GM20000 (cell line): ENCODE results near the gene VWA2.

Experiments
- DNase-seq: peaks from one replicate; pipeline ENCODE4 v3.0.0; 2012; ENCODE audit warnings: low spot score
- TF ChIP-seq, protein P1 (sequence below): IDR thresholded peaks from 2 replicates; pipeline ENCODE4 v1.5.1; 2012; ENCODE audit warnings: mild to moderate bottlenecking, control low read depth; ENCODE audit errors: extremely low read depth, missing control alignments

Gene VWA2

DNA sequence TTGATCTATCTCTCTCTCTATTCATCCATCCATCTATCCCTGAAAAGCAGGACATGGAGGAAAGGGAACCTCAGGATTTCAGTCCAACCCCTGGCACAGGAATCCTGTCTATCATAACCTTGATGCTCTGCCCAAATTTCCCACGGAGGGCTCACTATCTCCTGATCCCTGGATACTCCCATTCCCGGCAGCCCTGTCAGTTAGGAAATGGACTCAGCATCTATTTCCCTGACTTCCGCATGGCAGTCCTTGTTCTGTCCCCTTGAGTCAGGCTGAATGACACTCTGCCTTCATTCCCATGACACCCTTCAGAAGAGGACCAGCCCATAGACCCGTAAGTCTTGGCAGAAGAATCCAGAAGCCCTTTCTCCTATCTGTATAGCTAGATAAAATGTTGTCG, 77.7 kb downstream of the VWA2 start:
- TF ChIP-seq, protein P1, sequence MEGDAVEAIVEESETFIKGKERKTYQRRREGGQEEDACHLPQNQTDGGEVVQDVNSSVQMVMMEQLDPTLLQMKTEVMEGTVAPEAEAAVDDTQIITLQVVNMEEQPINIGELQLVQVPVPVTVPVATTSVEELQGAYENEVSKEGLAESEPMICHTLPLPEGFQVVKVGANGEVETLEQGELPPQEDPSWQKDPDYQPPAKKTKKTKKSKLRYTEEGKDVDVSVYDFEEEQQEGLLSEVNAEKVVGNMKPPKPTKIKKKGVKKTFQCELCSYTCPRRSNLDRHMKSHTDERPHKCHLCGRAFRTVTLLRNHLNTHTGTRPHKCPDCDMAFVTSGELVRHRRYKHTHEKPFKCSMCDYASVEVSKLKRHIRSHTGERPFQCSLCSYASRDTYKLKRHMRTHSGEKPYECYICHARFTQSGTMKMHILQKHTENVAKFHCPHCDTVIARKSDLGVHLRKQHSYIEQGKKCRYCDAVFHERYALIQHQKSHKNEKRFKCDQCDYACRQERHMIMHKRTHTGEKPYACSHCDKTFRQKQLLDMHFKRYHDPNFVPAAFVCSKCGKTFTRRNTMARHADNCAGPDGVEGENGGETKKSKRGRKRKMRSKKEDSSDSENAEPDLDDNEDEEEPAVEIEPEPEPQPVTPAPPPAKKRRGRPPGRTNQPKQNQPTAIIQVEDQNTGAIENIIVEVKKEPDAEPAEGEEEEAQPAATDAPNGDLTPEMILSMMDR = no peak

DNA sequence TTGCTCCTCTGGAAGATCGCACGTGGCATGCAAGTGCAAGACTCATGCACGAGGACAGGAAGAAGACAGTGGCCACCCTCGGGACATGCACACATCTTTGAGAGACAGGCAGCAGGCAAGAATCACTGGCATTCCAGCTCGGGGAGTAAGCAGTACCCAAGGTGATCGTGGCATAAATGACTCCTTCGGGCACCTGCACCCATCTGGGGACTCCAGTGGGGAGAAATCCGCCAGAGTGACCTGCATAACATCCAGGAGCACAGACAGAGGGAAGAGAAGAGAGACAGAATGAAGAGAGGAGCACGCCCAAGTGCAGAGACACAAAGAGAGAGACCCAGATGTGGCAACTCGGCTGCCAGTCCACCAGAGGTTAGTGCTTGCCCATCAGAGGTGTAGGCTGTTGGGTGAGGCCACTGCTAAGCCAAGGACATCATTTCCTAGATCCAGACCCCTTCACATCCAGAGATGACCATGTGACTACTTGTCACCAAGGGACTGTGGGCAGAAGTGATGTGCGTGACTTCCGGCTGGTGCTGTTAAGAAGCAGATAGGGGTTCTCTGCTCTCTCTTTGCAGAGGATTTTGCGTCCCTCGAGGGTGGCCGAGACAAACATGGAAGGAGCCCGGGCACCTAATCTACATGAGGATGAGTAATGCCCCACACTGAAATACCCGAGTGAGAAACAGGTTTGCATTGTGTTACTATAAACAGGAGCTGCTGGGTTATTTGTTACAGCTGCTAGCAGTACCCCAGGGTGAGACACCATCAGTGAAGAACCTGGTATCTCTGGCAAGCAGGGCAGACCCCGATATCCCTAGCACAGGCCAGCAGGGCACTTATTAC, 80.6 kb downstream of the VWA2 start:
- TF ChIP-seq, protein P1 = no peak
- no peak for DNase-seq

More for the DNA sequence above, 77.7 kb downstream of the VWA2 start:
- no peak for DNase-seq

DNA sequence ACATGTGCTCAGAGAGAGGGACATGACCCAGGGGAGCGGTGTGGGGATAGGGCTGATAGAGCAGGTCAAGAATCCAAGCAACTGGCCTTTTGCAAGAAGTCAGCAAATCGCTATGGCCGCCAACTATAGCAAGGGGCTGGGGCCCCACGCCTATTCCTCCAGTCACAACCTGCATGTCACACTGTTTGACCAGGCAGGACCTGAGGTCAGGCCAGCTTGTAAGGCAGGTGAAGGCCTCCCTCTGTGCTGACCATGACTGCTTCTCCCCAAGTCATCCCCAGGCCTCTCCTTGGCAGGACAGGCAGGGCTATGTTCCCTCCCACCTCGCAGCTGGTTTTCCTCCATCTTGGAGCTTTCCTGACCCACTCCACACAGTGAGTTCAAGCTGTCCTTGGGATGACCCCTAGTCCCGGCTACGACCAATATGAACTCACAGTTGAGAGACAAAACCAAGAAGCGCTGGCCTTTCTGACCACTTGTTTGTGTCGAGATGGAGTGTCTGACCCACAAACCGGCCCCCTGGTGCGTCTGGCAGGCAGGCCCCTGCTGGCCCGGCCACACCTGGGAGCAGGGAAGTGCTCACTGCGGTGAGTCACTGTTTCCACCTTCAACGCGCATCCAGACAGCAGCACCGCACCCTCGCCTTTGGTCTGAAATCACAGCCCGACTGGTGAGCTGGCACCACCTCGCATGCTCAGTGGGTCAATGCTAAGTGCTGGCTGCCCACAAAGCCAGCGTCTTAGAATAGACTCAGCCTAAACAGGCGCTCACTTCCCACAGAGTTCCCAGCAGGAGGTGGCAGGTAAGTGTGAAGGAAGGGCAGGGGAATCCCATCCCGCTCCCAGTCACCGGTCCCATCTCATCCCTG, 81.4 kb downstream of the VWA2 start:
- no peak for DNase-seq
- TF ChIP-seq, protein P1 = no peak

DNA sequence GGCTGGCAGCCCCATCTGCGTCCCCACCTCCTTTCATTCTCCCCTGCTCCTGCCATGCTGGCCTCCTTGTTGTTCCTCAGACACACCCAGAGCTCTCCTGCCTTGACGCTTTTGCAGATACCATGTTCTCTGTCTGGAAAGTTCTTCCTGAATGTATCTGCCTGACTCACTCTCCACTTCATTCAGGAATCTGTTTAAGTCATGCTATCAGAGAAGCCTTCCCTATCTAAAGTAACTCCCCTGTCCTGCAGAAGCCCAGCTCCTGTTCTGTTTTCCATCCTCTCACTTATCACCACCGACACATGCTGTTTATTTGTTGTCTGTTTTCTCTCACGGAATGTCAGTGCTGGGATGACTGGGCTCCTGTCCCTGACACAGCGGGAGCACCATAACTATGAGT, 83.3 kb downstream of the VWA2 start:
- TF ChIP-seq, protein P1 = no peak
- DNase-seq = no peak

DNA sequence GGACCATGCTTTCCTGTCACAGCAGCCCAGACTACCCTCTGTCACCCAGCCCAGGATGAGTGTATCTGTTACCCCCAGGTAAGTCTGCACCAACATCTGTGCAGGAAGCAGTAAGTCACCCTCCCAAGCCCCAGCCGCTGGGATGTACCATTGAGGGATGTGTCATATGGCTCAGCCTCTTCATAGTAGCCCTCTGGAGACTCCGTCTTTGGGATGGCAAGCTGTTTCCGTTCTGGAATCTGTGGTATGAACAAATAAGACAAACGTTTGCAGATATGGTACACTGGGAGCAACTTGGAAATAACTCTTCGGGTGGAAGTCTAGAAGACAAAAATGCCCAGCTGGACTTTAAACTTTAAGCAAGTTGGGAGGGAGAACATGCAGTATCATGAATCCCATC, 84.0 kb downstream of the VWA2 start:
- TF ChIP-seq, protein P1 = no peak
- DNase-seq = no peak

DNA sequence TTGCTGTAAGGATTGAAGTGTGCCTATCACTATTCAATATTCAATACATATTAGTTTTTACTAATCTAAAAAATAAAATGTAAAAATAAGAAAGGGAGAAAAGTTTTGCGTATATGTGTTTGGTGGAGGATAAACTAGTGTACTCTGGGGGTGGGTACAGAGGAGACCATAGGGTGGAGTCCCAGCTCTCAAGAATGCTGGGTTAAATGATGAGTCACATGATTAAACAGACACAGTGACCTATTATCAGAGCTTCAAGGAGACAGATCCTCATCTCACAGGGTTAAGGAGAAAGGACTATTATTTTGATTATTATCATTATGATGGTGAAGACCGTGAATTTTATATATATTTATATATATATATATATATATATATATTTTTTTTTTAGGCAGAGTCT, 87.7 kb downstream of the VWA2 start:
- TF ChIP-seq, protein P1 = no peak

More for the DNA sequence above, 87.7 kb downstream of the VWA2 start:
- no peak for DNase-seq
